ENCODE data around the gene ANXA3.
"Not testable (repeated sequence)": the region's sequence is repeated elsewhere in the genome, so short reads cannot be mapped to it uniquely, and the experiment has no call there.

The ANXA3 gene

GRCh38 chr4:78551420-78552351 lies at the start of gene ANXA3:
ANXA3 (plus strand) TSS chr4:78551770; CDS start chr4:78554474, 2,704 bp downstream.
- peak; percentile 24 for DNase-seq

GRCh38 chr4:78506260-78506659 lies 45.3 kb upstream of the ANXA3 start:
- DNase-seq, result not testable (repeated sequence)

GRCh38 chr4:78509043-78509442 lies 42.5 kb upstream of the ANXA3 start:
- no peak for DNase-seq

- no peak for DNase-seq
These were observed 41.5 kb upstream of the ANXA3 start for GRCh38 chr4:78510108-78510507.

- DNase-seq, result no peak
These were observed 40.9 kb upstream of the ANXA3 start for GRCh38 chr4:78510681-78511080.

- no peak for DNase-seq
These were observed 39.1 kb upstream of the ANXA3 start for GRCh38 chr4:78512357-78512920.

- no peak for DNase-seq
These were observed 38.1 kb upstream of the ANXA3 start for GRCh38 chr4:78513411-78513975.

GRCh38 chr4:78517050-78517652 lies 34.4 kb upstream of the ANXA3 start:
- no peak for DNase-seq

- DNase-seq, result peak; percentile 81
These were observed 33.0 kb upstream of the ANXA3 start for GRCh38 chr4:78518561-78518960.

GRCh38 chr4:78519962-78520361 lies 31.6 kb upstream of the ANXA3 start:
- no peak for DNase-seq

- no peak for DNase-seq
These were observed 30.8 kb upstream of the ANXA3 start for GRCh38 chr4:78520808-78521226.

- no peak for DNase-seq
These were observed 27.6 kb upstream of the ANXA3 start for GRCh38 chr4:78524009-78524408.

GRCh38 chr4:78525559-78525958 lies 26.0 kb upstream of the ANXA3 start:
- DNase-seq, result no peak

GRCh38 chr4:78527103-78527502 lies 24.5 kb upstream of the ANXA3 start:
- DNase-seq, result no peak

- DNase-seq, result no peak
These were observed 24.0 kb upstream of the ANXA3 start for GRCh38 chr4:78527555-78527954.

- no peak for DNase-seq
These were observed 23.2 kb upstream of the ANXA3 start for GRCh38 chr4:78528327-78528726.

GRCh38 chr4:78529569-78530209 lies 21.9 kb upstream of the ANXA3 start:
- DNase-seq, result no peak

- DNase-seq, result no peak
These were observed 19.5 kb upstream of the ANXA3 start for GRCh38 chr4:78532046-78532445.

GRCh38 chr4:78533854-78534253 lies 17.7 kb upstream of the ANXA3 start:
- no peak for DNase-seq

- DNase-seq, result no peak
These were observed 17.1 kb upstream of the ANXA3 start for GRCh38 chr4:78534286-78534955.

GRCh38 chr4:78542373-78542772 lies 9.2 kb upstream of the ANXA3 start:
- DNase-seq, result no peak

GRCh38 chr4:78543424-78544125 lies 8.0 kb upstream of the ANXA3 start:
- no peak for DNase-seq
